GM12872 (cell line): Measurements from ENCODE around the gene MYL11.

ENCODE experiments used
- TF ChIP-seq, protein P1 (sequence below): IDR thresholded peaks from 3 replicates; pipeline ENCODE4 v1.5.1; 2011; ENCODE audit warnings: low read depth, mild to moderate bottlenecking, low read length, moderate library complexity; ENCODE audit not compliant: insufficient read depth

Gene MYL11

DNA sequence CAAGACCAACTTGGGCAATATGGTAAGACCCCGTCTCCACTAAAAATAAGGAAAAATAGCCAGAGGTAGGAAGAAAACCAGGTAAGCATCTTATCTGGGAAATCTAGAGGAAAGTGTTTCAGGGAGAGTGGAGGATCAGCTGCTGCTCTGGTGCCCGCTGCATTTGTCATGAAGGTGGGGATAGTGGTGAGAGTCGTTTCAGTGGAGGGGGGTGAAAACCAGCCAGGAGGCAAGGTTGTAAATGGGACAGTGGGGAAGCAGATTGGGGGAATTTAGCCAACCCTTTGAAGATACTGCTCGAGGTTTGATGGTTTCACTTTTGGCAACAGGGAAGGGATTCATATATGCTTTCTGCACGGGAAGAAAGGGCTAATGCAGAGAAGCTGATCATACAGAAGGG, 46.4 kb downstream of the MYL11 start:
- TF ChIP-seq, protein P1, sequence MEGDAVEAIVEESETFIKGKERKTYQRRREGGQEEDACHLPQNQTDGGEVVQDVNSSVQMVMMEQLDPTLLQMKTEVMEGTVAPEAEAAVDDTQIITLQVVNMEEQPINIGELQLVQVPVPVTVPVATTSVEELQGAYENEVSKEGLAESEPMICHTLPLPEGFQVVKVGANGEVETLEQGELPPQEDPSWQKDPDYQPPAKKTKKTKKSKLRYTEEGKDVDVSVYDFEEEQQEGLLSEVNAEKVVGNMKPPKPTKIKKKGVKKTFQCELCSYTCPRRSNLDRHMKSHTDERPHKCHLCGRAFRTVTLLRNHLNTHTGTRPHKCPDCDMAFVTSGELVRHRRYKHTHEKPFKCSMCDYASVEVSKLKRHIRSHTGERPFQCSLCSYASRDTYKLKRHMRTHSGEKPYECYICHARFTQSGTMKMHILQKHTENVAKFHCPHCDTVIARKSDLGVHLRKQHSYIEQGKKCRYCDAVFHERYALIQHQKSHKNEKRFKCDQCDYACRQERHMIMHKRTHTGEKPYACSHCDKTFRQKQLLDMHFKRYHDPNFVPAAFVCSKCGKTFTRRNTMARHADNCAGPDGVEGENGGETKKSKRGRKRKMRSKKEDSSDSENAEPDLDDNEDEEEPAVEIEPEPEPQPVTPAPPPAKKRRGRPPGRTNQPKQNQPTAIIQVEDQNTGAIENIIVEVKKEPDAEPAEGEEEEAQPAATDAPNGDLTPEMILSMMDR = no peak
